Glutamatergic neuron (in vitro differentiated cells): ENCODE results near the gene ITGBL1. TPM values are rescaled to one million over a fixed set of nuclear protein-coding genes. Genes with fewer than 3 reads are reported as not detected.

ENCODE experiments used
- DNase-seq: peaks from one replicate; pipeline ENCODE4 v3.0.0; 2022
- H3K27ac Mint-ChIP-seq: one replicate; pipeline ENCODE4 v1.8.0; 2020; ENCODE audit warnings: mild to moderate bottlenecking, mixed read lengths, inconsistent platforms; ENCODE audit not compliant: unreplicated experiment
- H3K27me3 Mint-ChIP-seq: one replicate; pipeline ENCODE4 v1.8.0; 2020; ENCODE audit warnings: mild to moderate bottlenecking, moderate library complexity, mixed read lengths, inconsistent platforms; ENCODE audit not compliant: unreplicated experiment
- H3K36me3 Mint-ChIP-seq: one replicate; pipeline ENCODE4 v1.8.0; 2020; ENCODE audit warnings: mild to moderate bottlenecking, mixed read lengths, inconsistent platforms; ENCODE audit not compliant: unreplicated experiment
- H3K4me1 Mint-ChIP-seq: one replicate; pipeline ENCODE4 v1.8.0; 2020; ENCODE audit warnings: mild to moderate bottlenecking, low read depth, mixed read lengths, inconsistent platforms; ENCODE audit not compliant: unreplicated experiment
- H3K4me3 Mint-ChIP-seq: one replicate; pipeline ENCODE4 v1.8.0; 2020; ENCODE audit warnings: mild to moderate bottlenecking, mixed read lengths, inconsistent platforms; ENCODE audit not compliant: unreplicated experiment
- H3K9me3 Mint-ChIP-seq: one replicate; pipeline ENCODE4 v1.8.0; 2020; ENCODE audit warnings: mild to moderate bottlenecking, moderate library complexity, mixed read lengths, inconsistent platforms; ENCODE audit not compliant: unreplicated experiment
- total RNA-seq: library from RNA; stranded (reverse); fragmentation: NEBNext Ultra II Directional; extraction: Animal tissue kit (Norgen Biotek cat#: 25700); gene quantifications from one replicate; pipeline ENCODE4 v1.2.1, GENCODE V29; 2021; ENCODE audit not compliant: unreplicated experiment
- TF ChIP-seq, protein P1 (sequence below): fragments of 200-600 bp; sonication (generic); IDR thresholded peaks from one replicate; pipeline ENCODE4 v1.5.0; 2021; ENCODE audit not compliant: partially characterized antibody, unreplicated experiment

ITGBL1 gene
- total RNA-seq, 1 donor from 2014 or later, result not detected

DNA sequence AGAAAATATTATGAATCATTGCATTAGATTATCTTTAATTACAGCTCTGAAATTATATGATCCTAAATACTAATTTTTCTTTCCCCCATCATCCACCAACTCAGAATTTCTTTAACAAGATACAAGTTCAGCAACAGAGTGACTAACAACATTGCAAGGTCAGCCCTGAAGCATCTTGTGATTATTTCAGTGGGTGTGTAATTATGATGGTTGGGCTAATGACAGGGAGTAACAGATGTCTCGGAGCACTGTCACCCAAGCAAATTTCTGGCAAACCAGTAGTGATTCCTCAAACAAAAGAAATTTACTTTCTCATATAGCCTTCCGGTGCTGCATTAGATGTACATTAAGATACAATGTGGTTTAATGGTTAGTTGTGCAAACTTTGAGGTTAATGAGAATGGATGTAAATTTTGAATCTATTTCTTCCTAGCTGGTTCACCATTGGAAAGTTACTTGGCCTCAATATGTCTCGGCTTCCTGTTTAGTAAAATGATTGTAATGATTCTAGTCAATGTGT lies 238.9 kb downstream of the ITGBL1 start:
- Mint-ChIP-seq H3K4me1 (peaks cover 18% of the 10 kb centered on the region), H3K9me3 (peaks cover 1% of the 10 kb centered on the region), H3K4me3 (no peak overlapping the region), H3K36me3 (no peaks in the 10 kb centered on the region), H3K27ac (no peak overlapping the region), H3K27me3 (no peaks in the 10 kb centered on the region)
- no peak for DNase-seq
- TF ChIP-seq, protein P1, sequence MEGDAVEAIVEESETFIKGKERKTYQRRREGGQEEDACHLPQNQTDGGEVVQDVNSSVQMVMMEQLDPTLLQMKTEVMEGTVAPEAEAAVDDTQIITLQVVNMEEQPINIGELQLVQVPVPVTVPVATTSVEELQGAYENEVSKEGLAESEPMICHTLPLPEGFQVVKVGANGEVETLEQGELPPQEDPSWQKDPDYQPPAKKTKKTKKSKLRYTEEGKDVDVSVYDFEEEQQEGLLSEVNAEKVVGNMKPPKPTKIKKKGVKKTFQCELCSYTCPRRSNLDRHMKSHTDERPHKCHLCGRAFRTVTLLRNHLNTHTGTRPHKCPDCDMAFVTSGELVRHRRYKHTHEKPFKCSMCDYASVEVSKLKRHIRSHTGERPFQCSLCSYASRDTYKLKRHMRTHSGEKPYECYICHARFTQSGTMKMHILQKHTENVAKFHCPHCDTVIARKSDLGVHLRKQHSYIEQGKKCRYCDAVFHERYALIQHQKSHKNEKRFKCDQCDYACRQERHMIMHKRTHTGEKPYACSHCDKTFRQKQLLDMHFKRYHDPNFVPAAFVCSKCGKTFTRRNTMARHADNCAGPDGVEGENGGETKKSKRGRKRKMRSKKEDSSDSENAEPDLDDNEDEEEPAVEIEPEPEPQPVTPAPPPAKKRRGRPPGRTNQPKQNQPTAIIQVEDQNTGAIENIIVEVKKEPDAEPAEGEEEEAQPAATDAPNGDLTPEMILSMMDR, result no peak

DNA sequence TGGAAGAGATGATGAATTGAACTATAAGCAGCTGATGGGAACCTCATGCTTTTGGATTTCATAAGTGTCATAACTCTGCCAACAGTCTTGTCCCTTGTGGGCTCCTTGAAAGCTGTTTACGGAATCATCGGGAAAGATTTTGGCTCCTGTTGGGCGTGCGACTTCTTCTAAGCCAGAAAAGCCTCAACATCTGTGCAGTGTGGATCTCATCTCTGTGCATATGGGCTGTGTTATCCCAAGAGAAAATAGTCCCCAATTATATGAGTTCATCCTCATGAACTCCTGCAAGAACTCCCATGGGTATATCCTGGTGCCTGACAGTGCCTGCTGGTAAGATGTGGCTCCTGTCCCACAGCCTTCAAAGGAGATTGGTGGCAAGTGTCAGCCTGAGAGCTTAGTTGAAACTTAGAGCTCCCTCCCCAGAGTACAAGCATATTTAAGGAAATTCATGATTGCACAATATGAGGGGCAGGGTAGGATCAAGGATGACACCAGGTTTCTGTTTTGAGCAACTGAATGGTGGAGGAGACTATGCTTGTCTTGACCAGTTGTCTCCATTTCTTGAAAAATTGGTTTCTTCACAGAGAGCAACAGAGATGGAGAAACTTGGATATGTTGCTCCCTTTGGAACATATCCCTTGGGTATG lies 243.5 kb downstream of the ITGBL1 start:
- H3K4me3 Mint-ChIP-seq, result no peak overlapping the region
- no peak overlapping the region for H3K27ac Mint-ChIP-seq
- H3K4me1 Mint-ChIP-seq, result peaks cover 21% of the 10 kb centered on the region
- H3K36me3 Mint-ChIP-seq, result no peaks in the 10 kb centered on the region
- TF ChIP-seq, protein P1, result no peak
- peaks cover 4% of the 10 kb centered on the region for H3K9me3 Mint-ChIP-seq
- H3K27me3 Mint-ChIP-seq, result no peaks in the 10 kb centered on the region
- no peak for DNase-seq

DNA sequence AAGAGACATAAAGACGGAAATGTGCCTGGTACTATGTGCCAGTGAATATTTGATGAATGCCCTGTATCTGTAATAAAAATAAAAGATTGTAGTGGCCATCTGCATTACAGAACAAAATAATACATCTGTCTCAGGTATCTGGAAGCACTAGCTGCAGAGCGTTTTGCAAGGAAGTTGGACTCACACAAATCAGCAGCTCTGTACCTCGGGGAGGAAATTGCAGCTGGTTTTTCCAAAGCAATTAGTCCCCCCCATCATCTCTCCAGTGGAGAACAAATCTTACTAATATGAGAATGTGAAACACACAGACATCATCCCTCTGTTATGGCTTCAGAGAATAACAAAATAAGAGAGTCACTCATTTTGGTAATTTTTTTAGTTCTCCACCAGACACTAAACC lies 245.3 kb downstream of the ITGBL1 start:
- Mint-ChIP-seq H3K36me3 (no peaks in the 10 kb centered on the region), H3K9me3 (peaks cover 4% of the 10 kb centered on the region), H3K27ac (no peak overlapping the region), H3K4me3 (no peak overlapping the region), H3K4me1 (peaks cover 22% of the 10 kb centered on the region), H3K27me3 (no peaks in the 10 kb centered on the region)
- DNase-seq, result no peak
- TF ChIP-seq, protein P1, result no peak

DNA sequence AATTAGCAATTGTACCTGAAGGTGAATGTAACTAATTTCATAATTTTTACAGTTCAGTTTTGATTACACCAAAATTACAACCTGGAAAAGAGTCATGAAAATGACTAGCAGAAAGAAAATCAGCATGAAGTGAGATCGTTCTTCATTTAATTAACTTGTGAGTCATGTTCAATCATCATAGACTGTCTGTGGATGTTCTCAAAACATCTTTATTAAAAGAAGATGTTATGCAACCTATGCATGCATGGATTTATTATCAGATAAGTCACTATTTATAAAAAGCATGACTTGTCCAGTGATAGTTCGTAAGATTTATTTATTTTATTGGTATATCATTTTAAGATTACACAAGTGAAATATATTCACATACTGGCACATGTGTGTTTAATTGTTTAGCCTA lies 245.9 kb downstream of the ITGBL1 start:
- no peaks in the 10 kb centered on the region for H3K36me3 Mint-ChIP-seq
- DNase-seq, result no peak
- no peak overlapping the region for H3K4me3 Mint-ChIP-seq
- H3K27me3 Mint-ChIP-seq, result no peaks in the 10 kb centered on the region
- TF ChIP-seq, protein P1, result no peak
- peaks cover 4% of the 10 kb centered on the region for H3K9me3 Mint-ChIP-seq
- peaks cover 22% of the 10 kb centered on the region for H3K4me1 Mint-ChIP-seq
- H3K27ac Mint-ChIP-seq, result no peak overlapping the region

DNA sequence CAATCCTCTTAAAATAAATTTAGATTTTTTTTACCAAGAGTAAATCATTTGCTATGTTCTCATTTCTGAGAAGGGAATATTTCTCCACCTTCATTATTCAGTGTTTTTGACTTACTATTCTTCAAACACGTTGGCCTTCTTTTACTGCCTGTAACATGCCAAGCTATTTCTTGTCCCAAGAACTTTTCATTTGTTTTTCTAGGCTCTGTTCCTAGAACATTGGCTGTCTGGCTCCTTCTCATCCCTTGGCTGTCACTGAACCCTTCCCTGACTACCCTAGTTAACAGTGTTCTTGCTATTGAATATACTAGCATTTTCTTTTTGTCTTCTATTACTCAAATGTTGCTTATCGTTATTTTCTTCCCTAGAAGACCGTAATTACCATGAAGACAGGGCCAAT lies 248.1 kb downstream of the ITGBL1 start:
- DNase-seq, result no peak
- Mint-ChIP-seq H3K27me3 (no peaks in the 10 kb centered on the region), H3K4me1 (peaks cover 15% of the 10 kb centered on the region), H3K36me3 (no peaks in the 10 kb centered on the region), H3K27ac (no peak overlapping the region), H3K9me3 (peaks cover 4% of the 10 kb centered on the region), H3K4me3 (no peak overlapping the region)
- TF ChIP-seq, protein P1, result no peak
